ENCODE measurements around the gene ABRACL. TPM values are rescaled to one million over a fixed set of nuclear protein-coding genes. Genes with fewer than 3 reads are reported as not detected.
"Not testable (repeated sequence)": the region's sequence is repeated elsewhere in the genome, so short reads cannot be mapped to it uniquely, and the experiment has no call there.

The ABRACL gene
- total RNA-seq, 1 experiment from 2014 or later, result 75.7 TPM

DNA sequence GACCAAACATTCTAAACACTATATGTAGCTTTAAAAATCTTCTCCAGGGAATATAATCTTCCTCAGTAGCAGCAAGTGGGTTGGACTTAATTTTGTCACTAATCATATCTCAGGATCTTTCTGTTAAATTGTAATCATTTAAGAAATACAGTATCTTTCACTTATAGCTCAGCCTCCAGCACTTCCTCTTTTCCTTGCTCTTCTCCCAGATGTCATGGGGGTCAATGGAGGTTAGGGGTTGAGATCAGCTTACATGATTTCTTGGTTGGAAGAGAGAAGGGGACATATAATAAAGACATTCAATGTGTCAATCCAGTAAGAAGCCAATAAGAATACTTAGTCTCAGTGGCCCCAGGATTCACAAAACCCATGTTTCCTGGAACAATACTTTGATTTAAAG lies 24.8 kb upstream of the ABRACL start:
- DNase-seq (ENCODE audit: low read depth, low spot score), result no peak
- in situ Hi-C loops (cut with HindIII; ENCODE audit: low pct_unique_long_range_greater_than_20kb, low sequenced_read_pairs), result no loop called here

DNA sequence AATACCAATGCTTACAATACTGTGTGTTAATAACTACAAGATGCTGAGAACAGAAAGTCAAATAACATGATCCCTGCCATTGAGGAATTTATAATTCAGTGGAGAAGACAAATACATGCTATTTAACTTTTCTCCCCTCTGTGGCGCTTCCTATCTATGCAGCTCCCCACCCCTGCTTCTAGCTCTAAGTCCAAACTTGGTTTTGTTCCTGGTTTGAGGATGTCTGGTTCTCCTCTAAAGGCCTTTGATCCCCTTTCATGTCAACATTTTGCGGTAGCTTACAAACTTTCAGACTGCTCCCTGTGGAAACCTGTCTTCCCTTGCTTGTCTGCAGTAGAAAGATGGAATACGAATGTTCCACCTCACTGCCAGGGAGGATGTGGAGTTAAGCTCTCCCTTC lies 22.1 kb upstream of the ABRACL start:
- no peak for DNase-seq (ENCODE audit: low read depth, low spot score)
- in situ Hi-C loops (cut with HindIII; ENCODE audit: low pct_unique_long_range_greater_than_20kb, low sequenced_read_pairs), result no loop called here

DNA sequence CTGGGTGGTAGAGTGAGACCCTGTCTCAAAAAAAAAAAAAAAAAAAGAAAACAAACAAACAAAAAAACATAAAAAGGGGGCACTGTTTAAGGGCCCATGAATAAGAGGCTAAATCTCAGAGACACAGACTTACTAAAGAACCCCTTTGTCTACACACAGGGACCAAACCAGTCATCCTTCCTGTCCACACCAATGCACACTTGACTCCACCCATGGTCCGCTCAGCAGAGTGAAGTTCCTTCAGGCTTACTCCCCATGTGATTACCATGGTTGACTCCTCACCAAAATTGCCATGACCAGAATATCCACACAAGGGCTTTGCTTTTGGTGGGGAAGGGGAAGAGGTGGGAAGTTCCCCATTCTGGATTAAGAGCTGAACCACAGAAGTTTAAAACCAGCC lies 21.1 kb upstream of the ABRACL start:
- in situ Hi-C loops (cut with HindIII; ENCODE audit: low pct_unique_long_range_greater_than_20kb, low sequenced_read_pairs), result no loop called here
- DNase-seq (ENCODE audit: low read depth, low spot score), result no peak

DNA sequence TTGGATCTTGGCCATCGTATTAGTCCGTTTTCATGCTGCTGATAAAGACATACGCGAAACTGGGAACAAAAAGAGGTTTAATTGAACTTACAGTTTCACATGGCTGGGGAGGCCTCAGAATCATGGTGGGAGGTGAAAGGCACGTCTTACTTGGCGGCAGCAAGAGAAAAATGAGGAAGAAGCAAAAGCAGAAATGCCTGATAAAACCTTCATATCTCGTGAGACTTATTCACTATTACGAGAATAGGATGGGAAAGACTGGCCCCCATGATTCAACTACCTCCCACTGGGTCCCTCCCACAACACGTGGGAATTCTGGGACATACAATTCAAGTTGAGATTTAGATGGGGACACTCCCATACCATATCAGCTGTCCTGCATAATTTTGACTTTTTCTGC lies 20.4 kb upstream of the ABRACL start:
- in situ Hi-C loops (cut with HindIII; ENCODE audit: low pct_unique_long_range_greater_than_20kb, low sequenced_read_pairs), result no loop called here
- no peak for DNase-seq (ENCODE audit: low read depth, low spot score)

DNA sequence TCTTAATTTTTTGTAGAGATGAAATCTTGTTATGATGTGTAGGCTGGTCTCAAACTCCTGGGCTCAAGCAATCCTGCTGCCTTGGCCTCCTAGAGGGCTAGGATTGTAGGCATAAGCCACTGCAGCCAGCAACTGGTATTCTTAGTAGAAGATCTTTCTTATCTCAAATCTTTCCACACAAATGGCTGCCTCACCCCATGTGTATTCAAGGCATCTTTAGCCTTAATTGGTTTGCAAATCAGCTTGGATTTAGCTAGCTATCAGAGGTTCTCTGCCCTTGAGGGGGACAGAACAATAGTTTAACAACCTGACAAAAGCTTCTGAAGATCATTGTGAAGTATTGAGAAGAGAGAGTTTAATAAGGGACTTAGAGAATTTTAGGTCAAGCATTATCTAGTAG lies 17.9 kb upstream of the ABRACL start:
- DNase-seq (ENCODE audit: low read depth, low spot score), result no peak
- in situ Hi-C loops (cut with HindIII; ENCODE audit: low pct_unique_long_range_greater_than_20kb, low sequenced_read_pairs), result no loop called here

DNA sequence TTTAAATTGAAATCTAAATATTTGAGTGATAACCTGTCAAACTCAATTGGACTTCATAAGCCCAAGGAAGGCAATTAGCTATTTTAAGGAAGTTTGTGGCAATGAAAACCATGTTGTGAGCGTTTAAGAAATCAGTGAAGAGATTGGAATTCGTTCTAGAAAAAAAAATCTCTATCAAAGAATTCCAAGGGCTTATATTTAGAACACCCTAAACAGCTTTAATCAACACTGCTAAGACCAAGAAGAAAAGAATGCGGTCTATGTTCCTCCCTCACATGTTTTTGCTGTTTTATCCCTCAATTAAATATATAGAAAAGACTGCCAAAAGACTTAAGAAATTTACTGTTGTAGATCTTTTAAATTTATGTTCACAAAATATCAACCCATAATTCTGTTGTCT lies 16.6 kb upstream of the ABRACL start:
- DNase-seq (ENCODE audit: low read depth, low spot score), result no peak
- in situ Hi-C loops (cut with HindIII; ENCODE audit: low pct_unique_long_range_greater_than_20kb, low sequenced_read_pairs), result no loop called here

DNA sequence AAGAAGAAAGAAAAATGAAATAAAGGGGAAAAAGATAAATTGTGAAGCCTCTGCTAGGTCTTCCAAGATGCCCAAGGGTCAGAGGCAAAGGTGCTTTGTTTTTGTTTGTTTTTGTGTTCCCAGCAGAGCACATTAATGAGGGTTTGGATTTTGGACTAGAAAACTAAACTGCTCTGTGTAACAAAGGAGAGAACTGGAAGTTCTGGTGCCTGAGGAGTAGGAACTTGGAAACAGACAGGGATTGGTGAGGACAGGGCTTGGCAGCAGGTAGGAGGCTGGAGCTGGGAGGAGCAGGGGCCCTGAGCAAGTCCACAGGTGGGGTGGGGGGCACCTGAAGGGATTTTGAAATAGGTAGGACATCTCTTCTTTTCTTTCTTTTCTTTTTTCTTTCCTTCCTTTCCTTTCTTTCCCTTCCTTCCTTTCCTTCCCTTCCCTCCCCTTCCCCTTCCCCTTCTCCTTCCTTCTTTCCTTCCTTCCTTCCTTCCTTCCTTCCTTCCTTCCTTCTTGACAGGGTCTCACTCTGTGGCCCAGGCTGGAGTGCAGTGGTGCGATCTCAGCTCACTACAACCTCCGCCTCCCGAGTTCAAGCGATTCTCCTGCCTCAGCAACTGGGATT lies 15.3 kb upstream of the ABRACL start:
- in situ Hi-C loops (cut with HindIII; ENCODE audit: low pct_unique_long_range_greater_than_20kb, low sequenced_read_pairs), result no loop called here
- no peak for DNase-seq (ENCODE audit: low read depth, low spot score)

DNA sequence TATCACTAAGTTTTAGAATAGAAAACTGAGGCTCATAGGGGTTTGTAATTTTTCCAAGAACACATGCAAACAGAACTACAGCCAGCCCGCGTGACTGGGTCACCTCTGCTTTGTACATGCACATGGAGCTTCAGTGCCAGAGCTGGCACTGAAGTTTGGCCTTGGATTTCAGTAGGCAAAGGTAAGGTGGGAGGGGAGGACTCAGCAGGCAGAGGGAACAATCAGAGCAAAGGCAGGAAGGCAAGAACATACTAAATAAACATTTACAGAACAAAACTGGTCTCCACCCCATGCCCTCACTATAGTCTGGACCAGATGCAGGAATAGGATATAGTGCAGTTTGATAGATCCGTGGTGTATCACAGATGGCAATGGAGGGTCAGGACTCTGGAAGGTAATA lies 13.6 kb upstream of the ABRACL start:
- in situ Hi-C loops (cut with HindIII; ENCODE audit: low pct_unique_long_range_greater_than_20kb, low sequenced_read_pairs), result no loop called here
- DNase-seq (ENCODE audit: low read depth, low spot score), result no peak

DNA sequence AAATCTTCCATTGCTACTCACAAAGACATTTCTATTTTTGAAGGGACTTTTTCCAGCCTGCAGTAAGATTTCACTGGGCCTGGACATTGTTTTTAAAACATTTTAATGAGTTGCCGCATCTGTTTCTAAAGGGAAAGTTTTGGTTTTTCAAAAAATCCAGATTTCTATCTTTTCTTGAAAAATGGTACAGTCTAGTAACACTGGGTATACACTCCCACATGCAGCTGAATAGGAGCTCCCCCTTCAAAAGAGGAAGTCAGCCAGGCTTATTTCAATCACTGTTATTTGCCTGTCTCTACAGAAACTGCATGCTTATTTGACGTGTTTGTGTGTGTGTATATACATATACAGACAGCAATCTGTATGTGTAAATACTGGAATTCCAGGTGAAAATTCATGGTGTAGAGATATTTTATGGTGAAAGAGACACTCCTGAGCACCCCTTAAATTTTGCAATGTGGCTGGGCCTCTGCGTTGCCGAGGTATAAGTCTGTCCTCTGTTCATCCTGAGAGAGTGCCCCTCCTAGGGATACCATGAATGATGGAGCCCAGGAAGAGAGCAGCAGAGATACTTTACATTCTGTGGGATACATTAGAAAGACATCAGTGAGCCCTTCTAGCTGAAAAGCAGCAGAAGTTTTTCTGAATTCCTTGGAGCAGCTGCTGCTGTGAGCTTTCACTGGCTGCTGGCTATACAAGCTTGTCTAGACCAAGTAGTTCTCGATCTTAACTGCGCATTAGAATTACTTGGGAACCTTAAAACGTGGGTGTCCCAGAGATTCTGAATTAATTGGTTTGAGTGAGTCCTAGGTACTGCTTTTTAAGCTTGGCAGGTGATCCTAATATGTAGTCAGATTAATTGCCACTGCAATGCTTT lies 12.0 kb upstream of the ABRACL start:
- in situ Hi-C loops (cut with HindIII; ENCODE audit: low pct_unique_long_range_greater_than_20kb, low sequenced_read_pairs), result no loop called here

DNA sequence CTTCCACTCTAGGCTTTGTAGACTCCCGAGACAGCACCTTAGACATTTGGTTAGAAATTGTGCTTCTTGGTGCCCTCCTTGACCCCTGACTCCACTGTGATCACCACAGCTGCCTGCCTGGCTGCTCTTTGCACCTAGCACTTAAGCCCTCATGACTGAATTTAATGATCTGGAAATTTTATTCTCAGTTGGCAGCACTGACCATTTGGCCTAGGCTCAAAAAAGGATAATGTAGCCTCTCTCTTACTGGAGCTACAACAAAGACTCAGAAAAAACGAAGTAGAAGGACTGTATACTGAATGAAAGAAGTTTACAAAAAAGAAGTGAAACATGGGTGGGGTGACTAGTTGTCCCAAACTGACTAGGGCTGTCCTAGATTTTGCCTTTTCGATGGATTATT lies 11.3 kb upstream of the ABRACL start:
- no peak for DNase-seq (ENCODE audit: low read depth, low spot score)
- in situ Hi-C loops (cut with HindIII; ENCODE audit: low pct_unique_long_range_greater_than_20kb, low sequenced_read_pairs), result no loop called here

More for the DNA sequence above, 12.0 kb upstream of the ABRACL start:
- no peak for DNase-seq (ENCODE audit: low read depth, low spot score)

DNA sequence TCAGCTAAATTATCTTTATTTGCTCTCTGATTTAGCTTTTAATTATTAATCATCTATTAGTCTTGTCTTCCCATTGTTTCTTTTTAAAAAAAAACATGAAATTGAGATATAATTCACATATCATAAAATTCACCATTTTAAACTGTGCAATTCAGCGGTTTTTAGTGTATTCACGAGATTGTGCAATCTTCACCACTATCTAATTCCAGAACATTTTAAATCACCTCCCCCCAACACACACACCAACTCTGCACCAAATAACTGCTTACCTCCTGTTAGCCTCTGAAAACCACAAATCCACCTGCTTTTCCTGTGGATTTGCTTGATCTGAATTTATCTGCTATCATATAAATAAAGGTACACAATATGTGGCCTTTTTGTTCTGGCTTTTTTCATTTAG lies 8.8 kb upstream of the ABRACL start:
- in situ Hi-C loops (cut with HindIII; ENCODE audit: low pct_unique_long_range_greater_than_20kb, low sequenced_read_pairs), result no loop called here

DNA sequence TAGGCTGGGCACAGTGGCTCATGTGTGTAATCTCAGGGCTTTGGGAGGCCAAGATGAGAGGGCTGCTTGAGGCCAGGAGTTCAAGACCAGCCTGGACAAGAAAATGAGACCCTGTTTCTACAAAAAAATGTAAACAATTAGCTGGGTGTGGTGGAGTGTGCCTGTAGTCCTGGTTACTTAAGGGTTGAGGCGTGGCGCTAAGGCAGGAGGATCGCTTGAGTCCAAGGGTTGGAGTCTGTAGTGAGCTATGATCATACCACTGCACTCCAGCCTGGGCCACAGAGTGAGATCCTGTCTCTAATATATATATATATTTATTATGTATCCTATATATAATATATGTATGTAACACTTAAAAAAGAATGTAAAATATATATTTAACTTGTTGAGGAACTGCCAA lies 7.9 kb upstream of the ABRACL start:
- no peak for DNase-seq (ENCODE audit: low read depth, low spot score)
- in situ Hi-C loops (cut with HindIII; ENCODE audit: low pct_unique_long_range_greater_than_20kb, low sequenced_read_pairs), result no loop called here

More for the DNA sequence above, 8.8 kb upstream of the ABRACL start:
- no peak for DNase-seq (ENCODE audit: low read depth, low spot score)

DNA sequence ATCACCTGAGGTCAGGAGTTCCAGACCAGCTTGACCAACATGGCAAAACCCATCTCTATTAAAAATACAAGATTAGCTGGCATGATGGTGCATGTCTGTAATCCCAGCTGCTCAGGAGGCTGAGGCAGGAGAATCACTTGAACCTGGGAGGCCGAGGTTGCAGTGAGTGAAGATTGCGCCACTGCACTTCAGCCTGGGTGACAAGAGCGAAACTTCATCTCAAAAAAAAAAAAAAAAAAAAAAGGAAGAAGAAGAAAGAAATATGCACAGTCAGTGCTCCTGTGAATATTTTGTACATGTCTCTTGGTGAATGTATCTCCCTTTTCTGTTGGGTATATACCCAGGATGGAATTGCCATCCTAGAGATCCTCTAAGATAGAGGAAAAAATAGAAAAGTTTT lies 3.1 kb upstream of the ABRACL start:
- in situ Hi-C loops (cut with HindIII; ENCODE audit: low pct_unique_long_range_greater_than_20kb, low sequenced_read_pairs); DNase-seq (ENCODE audit: low read depth, low spot score): not testable (repeated sequence)

DNA sequence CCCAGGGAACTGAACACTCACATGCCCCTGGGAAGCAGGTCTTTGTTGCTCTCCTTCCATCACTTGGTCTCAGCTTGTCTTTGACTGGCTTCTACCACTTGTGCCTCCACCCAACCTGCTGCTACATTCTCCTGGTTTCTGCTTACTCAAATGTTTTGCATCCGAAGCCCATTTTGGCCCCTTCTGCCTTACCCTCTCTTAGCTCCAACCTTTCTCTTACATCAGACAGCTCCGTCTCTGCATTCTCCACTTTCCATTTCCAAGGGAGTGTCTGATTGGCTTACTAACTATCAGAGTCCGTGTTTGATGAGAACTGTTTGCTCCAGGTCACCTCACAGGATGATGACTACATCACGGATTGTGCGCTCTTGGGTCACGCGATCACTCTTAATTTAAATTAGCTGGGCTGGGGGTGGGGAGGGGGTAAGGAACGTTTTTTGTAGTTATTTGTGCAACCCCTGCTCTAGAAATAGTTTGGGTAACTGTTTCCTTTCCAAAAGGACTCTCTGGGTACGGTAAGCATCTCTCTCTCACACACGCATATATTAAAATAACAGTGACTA lies 844 bp upstream of the ABRACL start:
- in situ Hi-C loops (cut with HindIII; ENCODE audit: low pct_unique_long_range_greater_than_20kb, low sequenced_read_pairs), result no loop called here
- peak; percentile 55 for DNase-seq (ENCODE audit: low read depth, low spot score)

DNA sequence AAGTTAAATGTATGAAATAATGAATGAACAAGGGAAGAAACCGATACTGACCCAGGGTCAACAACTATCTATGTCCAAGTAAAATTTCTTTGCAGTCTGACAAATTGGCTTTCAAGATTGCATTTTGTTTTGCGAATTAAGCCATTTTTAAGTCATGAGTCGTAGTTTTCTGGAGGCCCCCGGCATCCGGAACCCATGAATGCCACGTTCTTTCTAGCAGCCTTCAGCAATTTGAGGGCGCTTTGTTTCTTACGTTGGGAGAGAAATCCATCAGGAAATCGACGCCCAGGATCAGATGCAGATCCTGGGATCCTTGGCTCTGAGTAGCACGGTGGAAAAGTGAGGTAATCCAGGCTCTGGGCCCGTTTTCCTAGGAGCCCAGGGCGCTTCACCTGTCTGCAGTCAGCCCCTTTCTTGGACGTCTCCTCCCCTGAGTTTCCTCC lies 309 bp upstream of the ABRACL start:
- in situ Hi-C loops (cut with HindIII; ENCODE audit: low pct_unique_long_range_greater_than_20kb, low sequenced_read_pairs), result no loop called here
- no peak for DNase-seq (ENCODE audit: low read depth, low spot score)

DNA sequence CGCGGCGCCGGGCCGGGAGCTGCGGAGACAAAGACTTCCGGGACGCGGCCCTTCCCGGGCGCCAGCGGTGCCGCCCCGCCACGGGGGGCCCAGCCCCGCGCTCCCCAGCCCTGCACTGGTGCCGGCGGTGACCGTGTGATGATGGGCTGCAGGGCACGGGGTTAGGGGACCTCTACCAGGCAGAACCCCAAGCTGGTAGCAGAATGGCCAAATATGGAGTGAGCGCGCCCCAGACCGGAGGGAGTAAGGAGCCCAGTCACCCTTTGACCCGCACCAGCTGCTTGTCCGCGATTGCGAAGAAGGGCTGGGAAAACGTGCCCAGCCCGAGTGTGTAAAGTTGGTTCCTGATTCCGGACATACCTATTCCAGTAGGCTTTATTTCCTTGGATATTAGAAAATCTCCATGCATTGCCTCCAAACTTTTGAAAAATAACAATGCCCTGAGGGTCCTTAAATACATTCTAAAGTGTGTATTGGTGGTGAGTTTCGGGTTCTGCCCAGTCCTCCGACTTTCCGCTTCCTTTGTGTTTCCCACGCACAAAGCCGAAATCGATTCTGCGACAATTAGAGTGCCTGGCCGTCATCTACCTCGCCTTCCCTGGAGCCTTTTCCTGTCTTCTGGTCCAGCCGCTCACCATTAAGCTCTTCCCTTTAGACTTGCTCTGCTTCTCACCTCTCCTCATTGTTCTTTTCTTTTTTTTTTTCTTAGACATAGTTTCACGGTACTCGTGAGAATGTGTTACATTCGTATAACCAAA lies 1.1 kb downstream of the ABRACL start:
- in situ Hi-C loops (cut with HindIII; ENCODE audit: low pct_unique_long_range_greater_than_20kb, low sequenced_read_pairs), result no loop called here
- DNase-seq (ENCODE audit: low read depth, low spot score), result peak; percentile 12

DNA sequence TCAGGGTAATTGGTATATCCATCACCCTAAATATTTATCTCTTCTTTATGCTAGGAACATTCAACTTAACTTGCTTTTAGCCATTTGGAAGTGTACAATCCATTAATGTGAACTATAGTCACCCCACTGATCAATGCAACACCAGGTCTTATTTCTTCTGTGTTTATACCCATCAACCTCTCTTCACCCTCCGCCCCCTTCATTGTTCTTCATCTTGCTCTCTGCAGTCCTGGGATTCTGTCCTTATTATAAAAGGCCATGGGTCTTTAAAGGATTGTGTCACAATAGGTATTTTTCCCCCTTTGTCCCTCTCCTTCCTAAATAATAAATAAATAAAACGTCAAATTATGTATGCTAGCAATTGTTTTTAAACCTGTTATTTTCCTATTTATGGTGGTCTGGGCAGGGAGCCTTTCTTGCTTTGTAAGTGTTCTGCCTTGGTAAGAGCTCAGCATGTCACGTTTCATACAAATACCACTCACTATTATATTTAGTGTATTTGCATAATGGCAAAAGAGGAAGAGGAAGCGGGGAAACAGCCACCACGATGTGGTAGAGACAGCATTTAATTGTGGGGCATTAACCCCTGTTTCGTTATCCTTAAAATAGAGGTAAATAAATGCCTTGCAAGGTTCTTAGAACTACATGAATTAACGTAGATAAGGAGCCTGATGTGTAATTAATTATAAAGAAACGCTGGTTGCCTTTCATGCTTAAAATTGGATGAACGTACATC lies 1.9 kb downstream of the ABRACL start:
- no peak for DNase-seq (ENCODE audit: low read depth, low spot score)
- in situ Hi-C loops (cut with HindIII; ENCODE audit: low pct_unique_long_range_greater_than_20kb, low sequenced_read_pairs), result no loop called here

DNA sequence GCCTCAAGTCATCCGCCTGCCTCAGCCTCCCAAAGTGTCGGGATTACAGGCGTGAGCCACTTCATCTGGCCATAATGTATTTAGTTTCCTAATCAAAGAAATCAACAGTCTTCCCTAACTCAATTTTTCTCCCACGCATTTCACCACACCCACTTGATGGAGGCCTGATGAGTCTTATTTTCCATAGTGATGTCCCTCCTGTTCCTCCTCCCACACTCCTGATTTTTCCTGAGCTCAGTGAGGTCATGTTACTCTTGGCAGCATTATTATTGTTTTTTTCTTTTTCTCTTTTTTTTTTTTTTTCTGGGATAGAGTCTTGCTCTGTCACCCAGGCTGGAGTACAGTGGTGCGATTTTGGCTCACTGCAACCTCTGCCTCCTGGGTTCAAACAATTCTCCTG lies 8.9 kb downstream of the ABRACL start:
- DNase-seq (ENCODE audit: low read depth, low spot score), result no peak
- in situ Hi-C loops (cut with HindIII; ENCODE audit: low pct_unique_long_range_greater_than_20kb, low sequenced_read_pairs), result no loop called here
